HCT116 (cell line): ENCODE data around the gene CDHR3. TPM values are rescaled to one million over a fixed set of nuclear protein-coding genes. Genes with fewer than 3 reads are reported as not detected.
A peak's percentile ranks its signal among the peaks of the same experiment; 100 is the strongest.

Source experiments
- ATAC-seq: fragments of 200-7000 bp; cut with Tn5 transposase; 2 replicates; pipeline ENCODE4 v1.9.1; 2020; ENCODE audit warnings: mild to moderate bottlenecking, moderate library complexity
- BruUV-seq: library from RNA; stranded (reverse); fragments of 400-500 nt; replicated peaks from 2 replicates; lab custom pipeline; 2021; lab: Mats Ljungman, UMichigan
- CTCF ChIA-PET: fragments of 300-600 bp; sonication (Branson Sonifier 250); formaldehyde crosslinking; loops from one replicate; lab custom pipeline; 2021; ENCODE audit warnings: antibody characterized with exemption; lab: Charles Lee
- POLR2A ChIA-PET: fragments of 300-600, 350-600 bp; sonication (Branson Sonifier 250); formaldehyde crosslinking; loops from one replicate; lab custom pipeline; 2021; ENCODE audit warnings: antibody characterized with exemption; lab: Charles Lee
- RAD21 ChIA-PET, 2 experiments: fragments of 300-600 bp; sonication (Branson Sonifier 250); formaldehyde crosslinking; loops; one replicate each; lab custom pipeline; 2023; ENCODE audit warnings: low total read pairs in 2 of 2; ENCODE audit not compliant: uncharacterized antibody in 2 of 2, unreplicated experiment in 2 of 2, low non-redundant PET in 1 of 2; lab: Charles Lee
- DNase-seq: peaks from one replicate; pipeline ENCODE4 v3.0.0-alpha.2; 2010; ENCODE audit warnings: low read depth, low spot score
- H2AFZ ChIP-seq: fragments of 200-600 bp; shearing (Covaris generic), sonication (generic); 2 replicates; pipeline ENCODE4 v1.6.1; 2017; ENCODE audit warnings: low read depth, mixed run types, mixed read lengths, antibody characterized with exemption, low read length; ENCODE audit not compliant: poor library complexity, severe bottlenecking
- H3K27ac ChIP-seq: 2 replicates; pipeline ENCODE4 v1.5.1; 2012; ENCODE audit warnings: low read depth, low read length
- H3K27me3 ChIP-seq: fragments of 200-600 bp; sonication (generic); 2 replicates; pipeline ENCODE4 v1.6.1; 2016; ENCODE audit warnings: mixed run types, low read length, mixed read lengths; ENCODE audit not compliant: insufficient read depth
- H3K36me3 ChIP-seq, 2 experiments: fragments of 200-500 bp in 1 of 2; fragments of 200-600 bp in 1 of 2; sonication (Bioruptor generic) in 1 of 2; sonication (generic) in 1 of 2; 2 replicates each; pipeline versions ENCODE4 v1.5.1 to v1.6.1; 2014 to 2016; ENCODE audit warnings: low read length in 2 of 2, inconsistent platforms in 1 of 2, mixed read lengths in 1 of 2, mixed run types in 1 of 2; ENCODE audit not compliant: insufficient read depth in 2 of 2, control insufficient read depth in 1 of 2
- H3K4me1 ChIP-seq, 2 experiments: fragments of 200-600 bp in 1 of 2; sonication (generic) in 1 of 2; 2 replicates each; pipeline versions ENCODE4 v1.5.1 to v1.6.1; 2012 to 2017; ENCODE audit warnings: low read length in 2 of 2, inconsistent platforms in 1 of 2, mild to moderate bottlenecking in 1 of 2, mixed read lengths in 1 of 2, mixed run types in 1 of 2, moderate library complexity in 1 of 2; ENCODE audit not compliant: insufficient read depth in 2 of 2, control insufficient read depth in 1 of 2
- H3K4me2 ChIP-seq: fragments of 200-600 bp; sonication (generic); 2 replicates; pipeline ENCODE4 v1.6.1; 2017; ENCODE audit warnings: mixed run types, low read length, mixed read lengths
- H3K4me3 ChIP-seq, 2 experiments: fragments of 200-600 bp in 1 of 2; sonication (generic) in 1 of 2; replicated peaks in 1 of 2; 2 replicates each; pipeline ENCODE4 v1.5.1; 2011 to 2016; ENCODE audit warnings: low read length in 2 of 2, control low read depth in 1 of 2, low read depth in 1 of 2, mild to moderate bottlenecking in 1 of 2, mixed read lengths in 1 of 2, mixed run types in 1 of 2
- H3K79me2 ChIP-seq: fragments of 200-600 bp; sonication (generic); 2 replicates; pipeline ENCODE4 v1.6.1; 2017; ENCODE audit warnings: mild to moderate bottlenecking, mixed run types, low read length, moderate library complexity, mixed read lengths; ENCODE audit not compliant: insufficient read depth
- H3K9ac ChIP-seq: fragments of 200-600 bp; sonication (generic); 2 replicates; pipeline ENCODE4 v1.6.1; 2016; ENCODE audit warnings: low read length, mixed read lengths
- H3K9me2 ChIP-seq: fragments of 200-600 bp; sonication (generic), shearing (Covaris generic); 2 replicates; pipeline ENCODE4 v1.6.1; 2017; ENCODE audit warnings: mixed run types, mild to moderate bottlenecking, moderate library complexity; ENCODE audit not compliant: insufficient read depth
- H3K9me3 ChIP-seq, 2 experiments: fragments of 200-500 bp in 1 of 2; fragments of 200-600 bp in 1 of 2; sonication (Bioruptor generic) in 1 of 2; sonication (generic) in 1 of 2; 2 replicates each; pipeline ENCODE4 v1.6.1; 2014 to 2017; ENCODE audit warnings: low read length in 2 of 2, mixed read lengths in 2 of 2, inconsistent platforms in 1 of 2, low read depth in 1 of 2, mild to moderate bottlenecking in 1 of 2, mixed run types in 1 of 2, moderate library complexity in 1 of 2; ENCODE audit not compliant: control insufficient read depth in 1 of 2, insufficient read depth in 1 of 2
- H4K20me1 ChIP-seq: fragments of 200-600 bp; sonication (generic), shearing (Covaris generic); 2 replicates; pipeline ENCODE4 v1.6.1; 2017; ENCODE audit warnings: mixed run types, mild to moderate bottlenecking, moderate library complexity; ENCODE audit not compliant: insufficient read depth
- CBX3 ChIP-seq: IDR thresholded peaks from 2 replicates; pipeline ENCODE4 v1.6.1; 2012; ENCODE audit warnings: low read depth
- CEBPB ChIP-seq: IDR thresholded peaks from 2 replicates; pipeline ENCODE4 v1.6.1; 2012; ENCODE audit warnings: low read depth
- EGR1 ChIP-seq: IDR thresholded peaks from 2 replicates; pipeline ENCODE4 v1.6.1; 2012; ENCODE audit warnings: low read depth
- ELF1 ChIP-seq: IDR thresholded peaks from 2 replicates; pipeline ENCODE4 v1.6.1; 2012; ENCODE audit warnings: low read depth, borderline replicate concordance
- EZH2phosphoT487 ChIP-seq: fragments of 200-600 bp; IDR thresholded peaks from 2 replicates; pipeline ENCODE4 v1.6.1; 2018; ENCODE audit warnings: antibody characterized with exemption, borderline replicate concordance
- JUND ChIP-seq: IDR thresholded peaks from 2 replicates; pipeline ENCODE4 v1.6.1; 2012
- POLR2AphosphoS5 ChIP-seq: IDR thresholded peaks from 2 replicates; pipeline ENCODE4 v1.6.1; 2011; ENCODE audit warnings: mild to moderate bottlenecking, low read depth, low read length, moderate library complexity
- RAD21 ChIP-seq: IDR thresholded peaks from 2 replicates; pipeline ENCODE4 v1.6.1; 2012; ENCODE audit warnings: low read depth, mild to moderate bottlenecking
- SP1 ChIP-seq: IDR thresholded peaks from 2 replicates; pipeline ENCODE4 v1.6.1; 2012; ENCODE audit warnings: low read depth
- TCF7L2 ChIP-seq: IDR thresholded peaks from 2 replicates; pipeline ENCODE4 v1.7.0; 2011; ENCODE audit warnings: borderline replicate concordance, inconsistent platforms; ENCODE audit not compliant: insufficient read depth, insufficient read length; ENCODE audit errors: extremely low read depth
- YY1 ChIP-seq: IDR thresholded peaks from 2 replicates; pipeline ENCODE4 v1.6.1; 2011; ENCODE audit warnings: low read length, low read depth, moderate library complexity, mild to moderate bottlenecking; ENCODE audit not compliant: insufficient replicate concordance; ENCODE audit errors: extremely low read depth
- ZFX ChIP-seq: fragments of 450-650 bp; IDR thresholded peaks from 2 replicates; pipeline ENCODE4 v1.6.1; 2017
- ZNF274 ChIP-seq: fragments of 200-500 bp; sonication (Bioruptor generic); IDR thresholded peaks from 2 replicates; pipeline ENCODE4 v1.6.1; 2014; ENCODE audit warnings: mild to moderate bottlenecking, low read depth, low read length, inconsistent platforms
- intact Hi-C: fragments of 100-400 bp; cut with micrococcal nuclease; formaldehyde crosslinking; loops from 2 replicates; pipeline ENCODE4 v1.10.0; 2022
- total RNA-seq: library from RNA; stranded (reverse); gene quantifications from one replicate; pipeline ENCODE4 v1.2.1, GENCODE V29; 2021; ENCODE audit not compliant: unreplicated experiment
- TF ChIP-seq, protein P1 (sequence below), 3 experiments: fragments of 200-600 bp in 1 of 3; sonication (generic) in 1 of 3; IDR thresholded peaks in 2 of 3; conservative IDR thresholded peaks in 1 of 3; 2 replicates each; pipeline ENCODE4 v1.5.1; 2012 to 2017; ENCODE audit warnings: low read depth in 2 of 3, low read length in 2 of 3, antibody characterized with exemption in 1 of 3, borderline replicate concordance in 1 of 3, control low read depth in 1 of 3, mild to moderate bottlenecking in 1 of 3, mixed read lengths in 1 of 3, mixed run types in 1 of 3, moderate library complexity in 1 of 3; ENCODE audit not compliant: insufficient read depth in 1 of 3
- TF ChIP-seq, protein P2 (sequence below): IDR thresholded peaks from 2 replicates; pipeline ENCODE4 v1.6.1; 2012

Gene CDHR3
- total RNA-seq, 1 experiment from 2014 or later: 5.5 TPM

DNA sequence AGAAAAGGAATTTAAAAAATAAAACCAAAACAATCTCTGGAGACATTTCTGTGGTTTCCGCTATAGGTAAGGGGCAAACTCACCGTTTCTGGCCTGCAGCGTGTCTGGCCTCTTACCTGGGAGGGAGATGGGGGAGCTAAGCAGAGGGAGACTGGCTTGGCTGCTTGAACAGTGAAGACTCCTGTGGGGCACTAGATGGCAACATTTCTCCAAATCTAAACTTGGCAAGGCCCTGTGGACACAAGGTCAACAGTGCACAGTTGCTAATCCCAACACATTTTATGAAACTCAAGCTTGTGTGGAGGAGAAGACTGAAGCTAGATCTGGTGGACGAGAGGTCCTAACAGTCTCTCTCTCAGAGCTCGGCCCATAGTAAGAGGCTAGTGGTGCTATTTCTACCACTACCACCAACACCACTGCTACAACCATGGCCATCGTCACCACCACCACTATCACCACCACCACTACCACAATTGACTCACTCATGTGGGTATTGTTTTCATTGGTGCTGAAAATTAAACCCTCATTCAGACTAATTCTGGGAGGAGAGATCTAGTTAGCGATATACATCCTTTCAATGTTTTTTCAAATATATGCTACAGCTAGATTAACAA lies 28.4 kb upstream of the CDHR3 start:
- POLR2A ChIA-PET: no interaction called here
- H3K27me3 ChIP-seq: no peaks in the 10 kb centered on the region
- no peak overlapping the region for H2AFZ ChIP-seq
- no peak overlapping the region for H3K9ac ChIP-seq
- H3K27ac ChIP-seq: no peak overlapping the region
- CTCF ChIA-PET: interaction anchor here (0.8 to 1.3 kb wide), 5 partner anchors 95 to 219 kb away, joined by 3 to 7 read pairs (median 3); no protein-coding TSS in a partner anchor
- H3K79me2 ChIP-seq: no peaks in the 10 kb centered on the region
- ATAC-seq: peak; percentile 83
- DNase-seq: peak; percentile 7
- no peaks in the 10 kb centered on the region for H3K36me3 ChIP-seq
- H3K9me3 ChIP-seq: no peaks in the 10 kb centered on the region
- peak; percentile 56 for TF ChIP-seq RAD21
- no peak for TF ChIP-seq POLR2AphosphoS5
- TF ChIP-seq, protein P1, sequence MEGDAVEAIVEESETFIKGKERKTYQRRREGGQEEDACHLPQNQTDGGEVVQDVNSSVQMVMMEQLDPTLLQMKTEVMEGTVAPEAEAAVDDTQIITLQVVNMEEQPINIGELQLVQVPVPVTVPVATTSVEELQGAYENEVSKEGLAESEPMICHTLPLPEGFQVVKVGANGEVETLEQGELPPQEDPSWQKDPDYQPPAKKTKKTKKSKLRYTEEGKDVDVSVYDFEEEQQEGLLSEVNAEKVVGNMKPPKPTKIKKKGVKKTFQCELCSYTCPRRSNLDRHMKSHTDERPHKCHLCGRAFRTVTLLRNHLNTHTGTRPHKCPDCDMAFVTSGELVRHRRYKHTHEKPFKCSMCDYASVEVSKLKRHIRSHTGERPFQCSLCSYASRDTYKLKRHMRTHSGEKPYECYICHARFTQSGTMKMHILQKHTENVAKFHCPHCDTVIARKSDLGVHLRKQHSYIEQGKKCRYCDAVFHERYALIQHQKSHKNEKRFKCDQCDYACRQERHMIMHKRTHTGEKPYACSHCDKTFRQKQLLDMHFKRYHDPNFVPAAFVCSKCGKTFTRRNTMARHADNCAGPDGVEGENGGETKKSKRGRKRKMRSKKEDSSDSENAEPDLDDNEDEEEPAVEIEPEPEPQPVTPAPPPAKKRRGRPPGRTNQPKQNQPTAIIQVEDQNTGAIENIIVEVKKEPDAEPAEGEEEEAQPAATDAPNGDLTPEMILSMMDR (IDR thresholded peaks at IDR 0.05 in 2 of 3, conservative IDR thresholded peaks at IDR 0.05 in 1 of 3; ENCODE audit: borderline replicate concordance in 1 of 3, insufficient read depth in 1 of 3, low read depth in 2 of 3, low read length in 2 of 3): peak; percentile 25 to 33 (median 29); a peak in 4 of 6 replicates
- TF ChIP-seq JUND: no peak
- H3K4me1 ChIP-seq: no peaks in the 10 kb centered on the region
- H3K9me2 ChIP-seq: no peaks in the 10 kb centered on the region
- BruUV-seq: no TSS peak
- H3K4me3 ChIP-seq: no peak overlapping the region
- intact Hi-C loops: loop anchor here (2.0 to 5.0 kb wide), 3 partner anchors 73 to 174 kb away; no protein-coding TSS in a partner anchor
- H4K20me1 ChIP-seq: no peaks in the 10 kb centered on the region
- H3K4me2 ChIP-seq: no peak overlapping the region
- RAD21 ChIA-PET: no interaction called here

DNA sequence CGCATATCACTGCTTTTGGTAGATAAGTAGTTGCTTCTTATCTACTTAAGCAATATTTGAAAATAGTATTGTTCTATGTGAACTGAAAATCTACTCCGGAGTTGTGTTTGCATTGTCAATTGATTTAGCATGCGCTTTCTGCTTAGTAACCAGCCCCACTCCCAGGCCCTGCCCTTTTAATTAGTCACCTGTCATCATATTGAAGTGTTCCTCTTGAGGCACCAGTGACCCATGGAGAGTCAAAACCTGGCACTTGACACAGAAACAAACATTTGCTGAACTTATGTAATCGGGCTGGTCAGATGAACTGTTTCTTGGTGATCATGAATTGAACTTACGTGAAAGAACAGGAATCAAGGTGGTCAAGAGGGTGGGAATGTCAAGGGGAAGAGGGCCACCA lies 27.8 kb upstream of the CDHR3 start:
- CTCF ChIA-PET: interaction anchor here (1.2 to 1.3 kb wide), 2 partner anchors 108 to 219 kb away, joined by 5 to 7 read pairs; no protein-coding TSS in a partner anchor
- H4K20me1 ChIP-seq: no peaks in the 10 kb centered on the region
- H3K4me2 ChIP-seq: no peak overlapping the region
- H3K9me2 ChIP-seq: no peaks in the 10 kb centered on the region
- ATAC-seq (no peak), DNase-seq (no peak)
- H3K27me3 ChIP-seq: no peaks in the 10 kb centered on the region
- H3K4me1 ChIP-seq: no peaks in the 10 kb centered on the region
- no peak overlapping the region for H3K27ac ChIP-seq
- TF ChIP-seq POLR2AphosphoS5: no peak
- TF ChIP-seq, protein P2, sequence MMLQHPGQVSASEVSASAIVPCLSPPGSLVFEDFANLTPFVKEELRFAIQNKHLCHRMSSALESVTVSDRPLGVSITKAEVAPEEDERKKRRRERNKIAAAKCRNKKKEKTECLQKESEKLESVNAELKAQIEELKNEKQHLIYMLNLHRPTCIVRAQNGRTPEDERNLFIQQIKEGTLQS: no peak
- no peak for TF ChIP-seq EGR1
- TF ChIP-seq ZFX: no peak
- no peak for TF ChIP-seq YY1
- TF ChIP-seq CBX3: no peak
- no peak for TF ChIP-seq EZH2phosphoT487
- no peak for TF ChIP-seq ZNF274
- no peak for TF ChIP-seq ELF1
- TF ChIP-seq SP1: no peak
- TF ChIP-seq CEBPB: no peak
- no peak for TF ChIP-seq RAD21
- TF ChIP-seq, protein P1 (IDR thresholded peaks at IDR 0.05 in 2 of 3, conservative IDR thresholded peaks at IDR 0.05 in 1 of 3; ENCODE audit: borderline replicate concordance in 1 of 3, insufficient read depth in 1 of 3, low read depth in 2 of 3, low read length in 2 of 3): no peak
- no peak for TF ChIP-seq TCF7L2
- no peaks in the 10 kb centered on the region for H3K36me3 ChIP-seq
- H2AFZ ChIP-seq: no peak overlapping the region
- RAD21 ChIA-PET: no interaction called here
- BruUV-seq: no TSS peak
- H3K9me3 ChIP-seq: no peaks in the 10 kb centered on the region
- no peaks in the 10 kb centered on the region for H3K79me2 ChIP-seq
- POLR2A ChIA-PET: no interaction called here
- no peak overlapping the region for H3K4me3 ChIP-seq
- intact Hi-C loops: loop anchor here (2.0 kb wide), 2 partner anchors 108 to 174 kb away; no protein-coding TSS in a partner anchor
- no peak overlapping the region for H3K9ac ChIP-seq
